ENCODE data around the gene MEGF11.
"Not testable (repeated sequence)": the region's sequence is repeated elsewhere in the genome, so short reads cannot be mapped to it uniquely, and the experiment has no call there.

Gene MEGF11

DNA sequence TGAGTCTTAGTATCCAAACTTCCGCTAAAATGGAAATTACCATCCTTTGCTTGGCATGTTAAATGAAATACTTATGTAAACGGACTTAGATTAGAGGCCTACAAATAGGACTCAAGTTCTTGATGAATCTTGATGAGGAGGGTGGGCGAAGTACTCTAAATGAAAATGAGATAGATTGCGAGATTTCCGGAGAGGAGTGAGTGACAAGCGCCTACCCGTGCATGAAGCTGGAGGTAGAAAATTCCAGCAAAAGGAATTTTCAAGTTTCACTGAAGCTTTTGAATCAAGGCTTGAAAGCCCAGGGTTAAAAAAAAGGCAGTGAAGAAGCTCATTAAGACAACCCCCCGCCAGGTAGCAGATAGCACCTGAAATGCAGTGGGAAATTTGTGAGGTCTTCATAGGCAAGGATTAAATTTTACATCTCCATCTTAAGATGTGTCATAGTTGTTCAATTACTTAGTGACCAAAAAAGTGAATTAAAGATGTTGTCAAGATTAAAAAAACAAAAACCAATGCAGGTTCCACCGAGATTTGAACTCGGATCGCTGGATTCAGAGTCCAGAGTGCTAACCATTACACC, 384.9 kb downstream of the MEGF11 start:
- TF ChIP-seq BACH2 (CRISPR knock-in tag; IDR thresholded peaks at IDR 0.05; ENCODE audit: borderline replicate concordance), result no peak
- TF ChIP-seq ZNF70 (CRISPR knock-in tag; IDR thresholded peaks at IDR 0.05), result no peak
- no peak for TF ChIP-seq PPARA (CRISPR knock-in tag; IDR thresholded peaks at IDR 0.05; ENCODE audit: borderline replicate concordance)
- no peak for TF ChIP-seq SNAI2 (CRISPR knock-in tag; IDR thresholded peaks at IDR 0.05)
- TF ChIP-seq CSDC2 (CRISPR knock-in tag; IDR thresholded peaks at IDR 0.05), result no peak
- no peak for TF ChIP-seq TCF4 (CRISPR knock-in tag; IDR thresholded peaks at IDR 0.05; ENCODE audit: borderline replicate concordance)
- TF ChIP-seq ZNF8 (CRISPR knock-in tag; IDR thresholded peaks at IDR 0.05), result no peak
- TF ChIP-seq GLIS3 (CRISPR knock-in tag; IDR thresholded peaks at IDR 0.05), result no peak
- TF ChIP-seq, protein P1, sequence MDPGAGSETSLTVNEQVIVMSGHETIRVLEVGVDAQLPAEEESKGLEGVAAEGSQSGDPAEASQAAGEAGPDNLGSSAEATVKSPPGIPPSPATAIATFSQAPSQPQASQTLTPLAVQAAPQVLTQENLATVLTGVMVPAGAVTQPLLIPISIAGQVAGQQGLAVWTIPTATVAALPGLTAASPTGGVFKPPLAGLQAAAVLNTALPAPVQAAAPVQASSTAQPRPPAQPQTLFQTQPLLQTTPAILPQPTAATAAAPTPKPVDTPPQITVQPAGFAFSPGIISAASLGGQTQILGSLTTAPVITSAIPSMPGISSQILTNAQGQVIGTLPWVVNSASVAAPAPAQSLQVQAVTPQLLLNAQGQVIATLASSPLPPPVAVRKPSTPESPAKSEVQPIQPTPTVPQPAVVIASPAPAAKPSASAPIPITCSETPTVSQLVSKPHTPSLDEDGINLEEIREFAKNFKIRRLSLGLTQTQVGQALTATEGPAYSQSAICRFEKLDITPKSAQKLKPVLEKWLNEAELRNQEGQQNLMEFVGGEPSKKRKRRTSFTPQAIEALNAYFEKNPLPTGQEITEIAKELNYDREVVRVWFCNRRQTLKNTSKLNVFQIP (CRISPR knock-in tag; IDR thresholded peaks at IDR 0.05; ENCODE audit: borderline replicate concordance, low read depth), result no peak
- TF ChIP-seq ZFP30 (CRISPR knock-in tag; IDR thresholded peaks at IDR 0.05), result no peak
- ATAC-seq, result no peak; the same call in 2 of the 3 replicates

DNA sequence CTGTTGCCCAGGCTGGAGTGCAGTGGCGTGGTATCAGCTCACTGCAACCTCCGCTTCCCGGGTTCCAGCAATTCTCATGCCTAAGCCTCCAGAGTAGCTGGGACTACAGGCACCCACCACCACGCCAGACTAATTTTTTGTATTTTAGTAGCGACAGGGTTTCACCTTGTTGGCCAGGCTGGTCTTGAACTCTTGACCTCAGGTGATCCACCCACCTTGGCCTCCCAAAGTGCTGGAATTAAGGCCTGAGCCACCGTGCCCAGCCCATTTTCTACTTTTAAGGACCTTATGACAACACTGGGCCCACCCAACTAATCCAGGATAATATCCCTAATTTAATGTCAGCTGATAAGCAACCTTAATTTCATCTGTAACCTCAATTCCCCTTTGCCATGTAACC, 385.6 kb downstream of the MEGF11 start:
- not testable (repeated sequence) for ATAC-seq

DNA sequence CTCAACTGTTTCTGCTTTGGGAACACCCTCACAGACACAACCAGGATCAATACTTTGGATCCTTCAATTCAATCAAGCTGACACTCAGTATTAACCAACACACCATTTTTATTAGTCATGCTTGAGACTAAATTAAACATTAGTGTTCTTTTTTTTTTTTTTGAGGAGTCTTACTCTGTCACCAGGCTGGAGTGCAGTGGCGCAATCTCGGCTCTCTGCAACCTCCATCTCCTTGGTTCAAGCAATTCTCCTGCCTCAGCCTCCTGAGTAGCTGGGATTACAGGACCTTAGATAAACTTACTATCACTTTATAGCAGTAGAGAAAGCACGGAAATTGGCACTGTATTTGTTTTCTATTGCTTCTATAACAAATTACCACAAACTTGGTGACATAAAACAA, 386.3 kb downstream of the MEGF11 start:
- no peak for ATAC-seq
- TF ChIP-seq ZC3H10 (CRISPR knock-in tag; IDR thresholded peaks at IDR 0.05) (no peak), BACH2 (CRISPR knock-in tag; IDR thresholded peaks at IDR 0.05; ENCODE audit: borderline replicate concordance) (no peak), CSDC2 (CRISPR knock-in tag; IDR thresholded peaks at IDR 0.05) (no peak), TSHZ2 (CRISPR knock-in tag; IDR thresholded peaks at IDR 0.05) (no peak), OSR1 (CRISPR knock-in tag; IDR thresholded peaks at IDR 0.05) (no peak), TCF4 (CRISPR knock-in tag; IDR thresholded peaks at IDR 0.05; ENCODE audit: borderline replicate concordance) (no peak), ISL1 (CRISPR knock-in tag; IDR thresholded peaks at IDR 0.05) (no peak), ARNTL (CRISPR knock-in tag; IDR thresholded peaks at IDR 0.05; ENCODE audit: borderline replicate concordance, low read depth) (no peak), PPARA (CRISPR knock-in tag; IDR thresholded peaks at IDR 0.05; ENCODE audit: borderline replicate concordance) (no peak), PATZ1 (CRISPR knock-in tag; IDR thresholded peaks at IDR 0.05; ENCODE audit: borderline replicate concordance) (no peak), ZFP3 (CRISPR knock-in tag; IDR thresholded peaks at IDR 0.05) (no peak), ZNF70 (CRISPR knock-in tag; IDR thresholded peaks at IDR 0.05) (no peak), ZNF8 (CRISPR knock-in tag; IDR thresholded peaks at IDR 0.05) (no peak)
- TF ChIP-seq, protein P2, sequence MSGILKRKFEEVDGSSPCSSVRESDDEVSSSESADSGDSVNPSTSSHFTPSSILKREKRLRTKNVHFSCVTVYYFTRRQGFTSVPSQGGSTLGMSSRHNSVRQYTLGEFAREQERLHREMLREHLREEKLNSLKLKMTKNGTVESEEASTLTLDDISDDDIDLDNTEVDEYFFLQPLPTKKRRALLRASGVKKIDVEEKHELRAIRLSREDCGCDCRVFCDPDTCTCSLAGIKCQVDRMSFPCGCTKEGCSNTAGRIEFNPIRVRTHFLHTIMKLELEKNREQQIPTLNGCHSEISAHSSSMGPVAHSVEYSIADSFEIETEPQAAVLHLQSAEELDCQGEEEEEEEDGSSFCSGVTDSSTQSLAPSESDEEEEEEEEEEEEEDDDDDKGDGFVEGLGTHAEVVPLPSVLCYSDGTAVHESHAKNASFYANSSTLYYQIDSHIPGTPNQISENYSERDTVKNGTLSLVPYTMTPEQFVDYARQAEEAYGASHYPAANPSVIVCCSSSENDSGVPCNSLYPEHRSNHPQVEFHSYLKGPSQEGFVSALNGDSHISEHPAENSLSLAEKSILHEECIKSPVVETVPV (CRISPR knock-in tag; IDR thresholded peaks at IDR 0.05), result no peak

- no peak for ATAC-seq
- TF ChIP-seq ZNF70 (CRISPR knock-in tag; IDR thresholded peaks at IDR 0.05) (no peak), ZC3H10 (CRISPR knock-in tag; IDR thresholded peaks at IDR 0.05) (no peak), SNAI2 (CRISPR knock-in tag; IDR thresholded peaks at IDR 0.05) (no peak), PPARA (CRISPR knock-in tag; IDR thresholded peaks at IDR 0.05; ENCODE audit: borderline replicate concordance) (no peak), BACH2 (CRISPR knock-in tag; IDR thresholded peaks at IDR 0.05; ENCODE audit: borderline replicate concordance) (no peak), CSDC2 (CRISPR knock-in tag; IDR thresholded peaks at IDR 0.05) (no peak), TSHZ2 (CRISPR knock-in tag; IDR thresholded peaks at IDR 0.05) (no peak), PATZ1 (CRISPR knock-in tag; IDR thresholded peaks at IDR 0.05; ENCODE audit: borderline replicate concordance) (no peak)
- TF ChIP-seq, protein P2 (CRISPR knock-in tag; IDR thresholded peaks at IDR 0.05), result no peak
Measured at GRCh38 chr15:65863106-65863505, 390.4 kb downstream of the MEGF11 start.
